Activated T-helper 17 cell treated with anti-CD3 and anti-CD28 coated beads, Interleukin-2, amount 50 U/mL, for 72 hours (primary cell): Measurements from ENCODE around the gene HOXC12. TPM values are rescaled to one million over a fixed set of nuclear protein-coding genes. Genes with fewer than 3 reads are reported as not detected.
A peak's percentile ranks its signal among the peaks of the same experiment; 100 is the strongest.

Source experiments
- ATAC-seq: fragments of 150-1000 bp; cut with Tn5 transposase; replicated peaks from 2 replicates; pipeline ENCODE4 v1.10.0; 2021; ENCODE audit warnings: mild to moderate bottlenecking, moderate library complexity
- H3K27ac Mint-ChIP-seq: one replicate; pipeline ENCODE4 v1.8.0; 2022; ENCODE audit warnings: mixed read lengths
- H3K27me3 Mint-ChIP-seq: one replicate; pipeline ENCODE4 v1.8.0; 2022; ENCODE audit warnings: mixed read lengths
- H3K36me3 Mint-ChIP-seq: one replicate; pipeline ENCODE4 v1.8.0; 2022; ENCODE audit warnings: low read depth, mild to moderate bottlenecking, mixed read lengths
- H3K4me1 Mint-ChIP-seq: one replicate; pipeline ENCODE4 v1.8.0; 2022; ENCODE audit warnings: mixed read lengths
- H3K4me3 Mint-ChIP-seq: one replicate; pipeline ENCODE4 v1.8.0; 2022; ENCODE audit warnings: mild to moderate bottlenecking, mixed read lengths
- H3K9me3 Mint-ChIP-seq: one replicate; pipeline ENCODE4 v1.8.0; 2022; ENCODE audit warnings: mixed read lengths
- total RNA-seq, 2 donors: library from RNA; stranded (reverse); gene quantifications; one replicate each; pipeline ENCODE4 v1.2.3, GENCODE V29; 2022

The HOXC12 gene
- total RNA-seq, 2 donors from 2014 or later: not detected

GRCh38 chr12:53997204-53998109, 42.8 kb downstream of the HOXC12 start:
- Mint-ChIP-seq H3K36me3 (peaks cover 9% of the 10 kb centered on the region), H3K9me3 (no peaks in the 10 kb centered on the region), H3K4me1 (peaks cover 8% of the 10 kb centered on the region), H3K4me3 (peak overlapping the region; percentile 80), H3K27me3 (peaks cover 80% of the 10 kb centered on the region), H3K27ac (no peak overlapping the region)
- no peak for ATAC-seq

GRCh38 chr12:53998110-53998899, 43.6 kb downstream of the HOXC12 start:
- Mint-ChIP-seq H3K4me1 (peaks cover 8% of the 10 kb centered on the region), H3K27ac (no peak overlapping the region), H3K27me3 (peaks cover 81% of the 10 kb centered on the region), H3K36me3 (peaks cover 8% of the 10 kb centered on the region), H3K4me3 (no peak overlapping the region), H3K9me3 (no peaks in the 10 kb centered on the region)
- no peak for ATAC-seq

GRCh38 chr12:53998900-53999236, 44.2 kb downstream of the HOXC12 start:
- ATAC-seq: no peak
- Mint-ChIP-seq H3K4me1 (peaks cover 8% of the 10 kb centered on the region), H3K27ac (no peak overlapping the region), H3K4me3 (no peak overlapping the region), H3K9me3 (no peaks in the 10 kb centered on the region), H3K27me3 (peaks cover 81% of the 10 kb centered on the region), H3K36me3 (peaks cover 3% of the 10 kb centered on the region)

GRCh38 chr12:53999559-54000115, 44.9 kb downstream of the HOXC12 start:
- no peak overlapping the region for H3K27ac Mint-ChIP-seq
- H3K27me3 Mint-ChIP-seq: peaks cover 83% of the 10 kb centered on the region
- H3K4me3 Mint-ChIP-seq: peak overlapping the region; percentile 17
- no peak for ATAC-seq
- H3K36me3 Mint-ChIP-seq: no peaks in the 10 kb centered on the region
- peaks cover 8% of the 10 kb centered on the region for H3K4me1 Mint-ChIP-seq
- H3K9me3 Mint-ChIP-seq: no peaks in the 10 kb centered on the region

GRCh38 chr12:54000116-54001114, 45.7 kb downstream of the HOXC12 start, which contains the start of gene HOXC9:
Gene HOXC9, plus strand, starts transcription at chr12:54000161. Its CDS starts 28 bp downstream, at chr12:54000189.
- no peaks in the 10 kb centered on the region for H3K36me3 Mint-ChIP-seq
- no peak within 1 kb of the TSS for H3K27ac Mint-ChIP-seq
- H3K4me1 Mint-ChIP-seq: peaks cover 5% of the 10 kb centered on the region
- ATAC-seq: no peak
- H3K4me3 Mint-ChIP-seq: peak within 1 kb of the TSS; percentile 17
- no peaks in the 10 kb centered on the region for H3K9me3 Mint-ChIP-seq
- peaks cover 82% of the 10 kb centered on the region for H3K27me3 Mint-ChIP-seq

GRCh38 chr12:54001283-54002187, 46.8 kb downstream of the HOXC12 start:
- no peak overlapping the region for H3K27ac Mint-ChIP-seq
- ATAC-seq: no peak
- H3K36me3 Mint-ChIP-seq: no peaks in the 10 kb centered on the region

GRCh38 chr12:54002278-54002914, 47.7 kb downstream of the HOXC12 start:
- Mint-ChIP-seq H3K4me3 (no peak overlapping the region), H3K27ac (no peak overlapping the region), H3K27me3 (peaks cover 83% of the 10 kb centered on the region), H3K36me3 (no peaks in the 10 kb centered on the region), H3K4me1 (peaks cover 8% of the 10 kb centered on the region), H3K9me3 (no peaks in the 10 kb centered on the region)
- no peak for ATAC-seq

More at GRCh38 chr12:54001283-54002187, 46.8 kb downstream of the HOXC12 start:
- Mint-ChIP-seq H3K4me1 (peaks cover 9% of the 10 kb centered on the region), H3K9me3 (no peaks in the 10 kb centered on the region), H3K27me3 (peaks cover 83% of the 10 kb centered on the region), H3K4me3 (no peak overlapping the region)

- no peaks in the 10 kb centered on the region for H3K36me3 Mint-ChIP-seq
- H3K9me3 Mint-ChIP-seq: no peaks in the 10 kb centered on the region
- H3K4me1 Mint-ChIP-seq: peaks cover 4% of the 10 kb centered on the region
- no peak for ATAC-seq
- peaks cover 82% of the 10 kb centered on the region for H3K27me3 Mint-ChIP-seq
- H3K27ac Mint-ChIP-seq: no peak overlapping the region
- H3K4me3 Mint-ChIP-seq: no peak overlapping the region
These were observed 48.2 kb downstream of the HOXC12 start for GRCh38 chr12:54002915-54003389.

- no peak for ATAC-seq
- H3K36me3 Mint-ChIP-seq: no peaks in the 10 kb centered on the region
- H3K27me3 Mint-ChIP-seq: peaks cover 80% of the 10 kb centered on the region
- H3K4me1 Mint-ChIP-seq: peaks cover 4% of the 10 kb centered on the region
- H3K27ac Mint-ChIP-seq: no peak overlapping the region
- no peak overlapping the region for H3K4me3 Mint-ChIP-seq
- H3K9me3 Mint-ChIP-seq: no peaks in the 10 kb centered on the region
These were observed 48.9 kb downstream of the HOXC12 start for GRCh38 chr12:54003625-54004024.

- no peak overlapping the region for H3K4me3 Mint-ChIP-seq
- H3K4me1 Mint-ChIP-seq: peaks cover 4% of the 10 kb centered on the region
- H3K36me3 Mint-ChIP-seq: no peaks in the 10 kb centered on the region
- no peak overlapping the region for H3K27ac Mint-ChIP-seq
- peaks cover 77% of the 10 kb centered on the region for H3K27me3 Mint-ChIP-seq
- no peaks in the 10 kb centered on the region for H3K9me3 Mint-ChIP-seq
- no peak for ATAC-seq
These were observed 49.5 kb downstream of the HOXC12 start for GRCh38 chr12:54004063-54004840.

- Mint-ChIP-seq H3K27ac (no peak overlapping the region), H3K4me3 (peak overlapping the region; percentile 65), H3K36me3 (no peaks in the 10 kb centered on the region), H3K27me3 (peaks cover 78% of the 10 kb centered on the region), H3K4me1 (peaks cover 4% of the 10 kb centered on the region), H3K9me3 (no peaks in the 10 kb centered on the region)
- ATAC-seq: no peak
These were observed 50.3 kb downstream of the HOXC12 start for GRCh38 chr12:54004841-54005530.
